GM10248 (cell line): ENCODE data around the gene MORC3.

Experiments
- CTCF ChIA-PET: fragments of 300-600 bp; sonication (Branson Sonifier 250); formaldehyde crosslinking; extraction: SDS; loops from one replicate; lab custom pipeline; 2021; ENCODE audit warnings: antibody characterized with exemption; lab: Yijun Ruan, JAX
- POLR2A ChIA-PET: fragments of 350-650 bp; sonication (Branson Sonifier 250); formaldehyde crosslinking; extraction: SDS; loops from one replicate; lab custom pipeline; 2020; ENCODE audit warnings: antibody characterized with exemption; lab: Yijun Ruan, JAX
- DNase-seq: peaks from one replicate; pipeline ENCODE4 v3.0.0; 2012; ENCODE audit errors: extremely low spot score
- TF ChIP-seq, protein P1 (sequence below): IDR thresholded peaks from 2 replicates; pipeline ENCODE4 v1.5.1; 2012; ENCODE audit warnings: mild to moderate bottlenecking, low read depth; ENCODE audit errors: extremely low read depth, missing control alignments, control extremely low read depth

The MORC3 gene

DNA sequence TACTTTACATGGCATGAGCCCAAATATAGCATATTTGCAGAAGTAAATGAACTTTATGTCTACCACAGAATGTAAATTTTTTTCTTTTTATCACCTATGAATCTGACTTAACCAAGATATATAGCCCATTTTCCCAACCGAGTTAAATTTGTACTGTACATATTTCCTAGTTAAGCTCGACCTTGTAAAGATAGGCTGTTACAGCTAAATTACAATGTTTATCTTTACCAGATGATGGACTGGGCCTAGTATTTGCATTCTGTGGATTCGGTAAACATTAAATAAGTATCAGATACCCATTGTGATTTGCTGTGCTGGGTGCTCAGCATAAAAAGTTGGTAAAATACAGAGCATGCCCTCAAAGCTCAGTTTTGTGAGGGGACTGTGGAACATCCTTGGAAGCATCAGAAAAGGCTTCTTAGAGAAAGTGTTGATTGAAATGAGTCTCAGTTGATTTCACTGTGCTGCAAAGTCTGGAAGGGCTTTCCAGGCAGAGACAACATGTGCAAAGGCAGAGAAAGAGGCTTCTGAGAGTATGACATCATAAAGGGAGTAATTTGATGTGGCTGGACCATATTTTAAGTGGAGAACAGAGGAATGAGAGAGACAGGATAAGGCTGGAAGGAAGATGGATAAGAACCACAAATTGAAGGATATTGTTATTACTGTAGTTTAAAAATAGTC is 27.4 kb downstream of the MORC3 start:
- no peak for DNase-seq
- TF ChIP-seq, protein P1, sequence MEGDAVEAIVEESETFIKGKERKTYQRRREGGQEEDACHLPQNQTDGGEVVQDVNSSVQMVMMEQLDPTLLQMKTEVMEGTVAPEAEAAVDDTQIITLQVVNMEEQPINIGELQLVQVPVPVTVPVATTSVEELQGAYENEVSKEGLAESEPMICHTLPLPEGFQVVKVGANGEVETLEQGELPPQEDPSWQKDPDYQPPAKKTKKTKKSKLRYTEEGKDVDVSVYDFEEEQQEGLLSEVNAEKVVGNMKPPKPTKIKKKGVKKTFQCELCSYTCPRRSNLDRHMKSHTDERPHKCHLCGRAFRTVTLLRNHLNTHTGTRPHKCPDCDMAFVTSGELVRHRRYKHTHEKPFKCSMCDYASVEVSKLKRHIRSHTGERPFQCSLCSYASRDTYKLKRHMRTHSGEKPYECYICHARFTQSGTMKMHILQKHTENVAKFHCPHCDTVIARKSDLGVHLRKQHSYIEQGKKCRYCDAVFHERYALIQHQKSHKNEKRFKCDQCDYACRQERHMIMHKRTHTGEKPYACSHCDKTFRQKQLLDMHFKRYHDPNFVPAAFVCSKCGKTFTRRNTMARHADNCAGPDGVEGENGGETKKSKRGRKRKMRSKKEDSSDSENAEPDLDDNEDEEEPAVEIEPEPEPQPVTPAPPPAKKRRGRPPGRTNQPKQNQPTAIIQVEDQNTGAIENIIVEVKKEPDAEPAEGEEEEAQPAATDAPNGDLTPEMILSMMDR: no peak
- ChIA-PET CTCF (interaction anchor here (1.0 kb wide), 1 partner anchor 14 kb away, joined by 3 read pairs; no protein-coding TSS in a partner anchor), POLR2A (no interaction called here)

DNA sequence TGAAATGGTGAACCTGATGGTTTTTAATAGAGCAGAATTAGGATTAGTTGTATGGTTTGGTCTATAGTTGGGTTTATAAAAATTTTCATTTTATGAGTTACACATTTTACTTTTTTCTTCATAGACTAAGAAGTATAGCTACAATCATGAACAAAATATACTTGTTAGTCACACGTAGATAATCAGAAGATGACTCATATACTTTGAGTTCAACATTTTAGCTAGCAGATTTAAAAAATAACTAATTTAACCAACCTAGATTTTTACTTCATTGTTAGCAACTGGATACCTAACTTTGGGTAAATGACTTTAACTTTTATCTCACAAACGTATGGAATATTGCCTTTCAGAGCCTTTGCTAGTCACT is 27.9 kb downstream of the MORC3 start:
- CTCF ChIA-PET: interaction anchor here (0.9 to 1.0 kb wide), 2 partner anchors 10 to 15 kb away, joined by 3 read pairs; no protein-coding TSS in a partner anchor
- TF ChIP-seq, protein P1: no peak
- no peak for DNase-seq
- POLR2A ChIA-PET: no interaction called here

DNA sequence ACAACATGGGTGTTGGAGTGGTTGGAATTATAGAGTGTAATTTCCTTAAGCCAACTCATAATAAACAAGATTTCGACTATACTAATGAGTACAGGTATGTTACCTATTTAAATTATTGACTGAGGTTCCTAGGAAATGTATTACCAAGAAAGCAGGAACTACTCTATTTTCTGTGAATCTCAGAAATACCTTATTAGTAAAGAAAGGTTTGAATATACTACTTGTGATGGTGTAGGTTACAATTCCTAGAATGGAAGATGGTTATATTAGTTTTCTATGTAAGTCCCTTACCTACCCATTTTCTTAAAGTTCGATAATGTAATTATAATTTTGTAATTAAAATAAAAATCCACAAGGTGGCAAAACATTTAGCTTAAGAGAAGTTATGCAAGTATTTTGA is 29.3 kb downstream of the MORC3 start:
- CTCF ChIA-PET: interaction anchor here (1.0 to 1.5 kb wide), 2 partner anchors 11 to 208 kb away, joined by 3 read pairs; no protein-coding TSS in a partner anchor
- TF ChIP-seq, protein P1: no peak
- no peak for DNase-seq
- POLR2A ChIA-PET: no interaction called here

DNA sequence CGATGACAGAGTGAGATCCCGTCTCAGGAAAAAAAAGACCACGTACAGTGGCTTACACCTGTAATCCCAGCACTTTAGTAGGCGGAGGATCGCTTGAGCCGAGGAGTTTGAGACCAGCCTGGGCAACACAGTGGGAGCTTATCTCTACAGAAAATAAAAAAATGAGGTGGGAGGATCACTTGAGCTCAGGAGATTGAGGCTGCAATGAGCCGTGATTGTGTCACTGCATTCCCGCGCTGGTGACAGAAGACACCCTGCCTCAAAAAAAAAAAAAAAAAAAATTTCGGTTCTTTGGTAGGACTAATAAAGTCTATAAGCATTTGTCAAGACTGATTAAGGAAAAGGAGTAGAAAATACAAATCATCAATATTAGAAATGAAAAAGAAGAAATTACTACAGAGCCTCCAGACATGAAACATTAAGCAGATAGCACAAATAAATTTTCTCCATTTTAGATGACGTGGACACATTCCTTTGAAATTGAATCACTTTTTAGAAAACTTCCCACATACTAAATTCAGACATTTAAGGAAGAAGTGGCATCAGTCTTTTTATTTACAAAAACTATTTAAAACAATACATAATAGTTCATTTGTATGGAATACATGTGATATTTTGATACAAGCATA is 30.4 kb downstream of the MORC3 start:
- TF ChIP-seq, protein P1: no peak
- ChIA-PET POLR2A (no interaction called here), CTCF (interaction anchor here (1.0 to 1.5 kb wide), 2 partner anchors 12 to 209 kb away, joined by 3 read pairs; no protein-coding TSS in a partner anchor)
- DNase-seq: no peak

DNA sequence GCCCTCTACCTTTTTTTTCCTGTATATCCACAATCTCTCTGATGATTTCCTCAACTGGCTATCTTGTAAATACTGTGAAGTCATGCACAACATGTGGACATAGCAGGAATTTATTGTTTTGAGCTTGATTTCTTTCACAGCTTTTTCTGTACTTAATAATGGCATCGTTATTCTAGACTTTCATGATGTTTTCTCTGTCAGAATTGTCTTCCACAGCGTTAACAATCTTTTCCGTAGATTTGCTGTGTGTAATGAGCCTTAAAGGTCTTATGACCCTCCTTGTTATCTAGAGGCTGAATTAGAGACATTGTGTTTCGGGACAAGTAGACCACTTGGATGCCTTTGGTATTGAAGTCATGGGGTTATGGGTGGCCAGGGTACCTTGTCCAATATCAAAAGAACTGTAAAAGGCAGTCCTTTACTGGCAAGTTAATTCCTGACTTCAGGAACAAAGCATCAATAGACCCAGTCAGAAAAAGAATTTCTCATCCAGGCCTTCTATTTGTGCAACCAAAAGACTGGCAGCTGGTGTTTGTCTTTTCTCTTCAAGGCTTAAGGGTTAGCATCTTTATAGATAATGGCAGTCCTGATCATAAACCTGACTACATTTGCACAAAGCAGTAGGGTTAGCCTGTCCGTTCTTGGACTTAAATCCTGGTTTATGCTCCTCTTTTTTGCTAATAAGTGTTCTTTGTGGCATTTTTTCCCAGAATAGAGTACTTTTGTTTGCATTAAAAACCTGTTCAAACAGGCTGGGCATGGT is 35.1 kb downstream of the MORC3 start:
- TF ChIP-seq, protein P1: no peak
- no peak for DNase-seq
- POLR2A ChIA-PET: no interaction called here
- CTCF ChIA-PET: no interaction called here

DNA sequence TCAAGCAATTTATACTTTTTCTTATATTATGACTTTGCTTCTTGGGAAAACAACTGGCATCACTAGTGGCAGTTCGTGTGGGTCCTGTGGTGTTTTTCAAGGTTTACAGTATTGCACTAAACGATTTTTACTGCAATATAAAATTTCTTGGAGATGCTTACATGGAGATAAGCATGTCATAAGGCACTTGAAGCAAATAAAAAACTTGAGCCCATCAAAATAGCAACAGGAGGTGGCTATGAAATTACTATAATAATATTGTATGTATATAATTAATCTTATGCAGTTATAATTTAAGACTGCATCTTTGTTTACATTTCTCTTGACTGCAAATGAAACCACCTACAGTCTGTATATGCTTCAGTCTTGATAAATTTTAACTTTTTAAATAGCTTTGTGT is 35.9 kb downstream of the MORC3 start:
- TF ChIP-seq, protein P1: no peak
- CTCF ChIA-PET: no interaction called here
- POLR2A ChIA-PET: no interaction called here
- no peak for DNase-seq
